Measurements from ENCODE around the gene ECM2. TPM values are rescaled to one million over a fixed set of nuclear protein-coding genes. Genes with fewer than 3 reads are reported as not detected.

ECM2 gene
- total and polyA plus RNA-seq, 4 donors: 6.1 to 102 (median 44.6) TPM

- no peak for DNase-seq (ENCODE audit: low read depth in 4 of 6, low spot score in 6 of 6)
- H3K27me3 ChIP-seq (ENCODE audit: control insufficient read depth, insufficient read depth, low read length): no peaks in the 10 kb centered on the region
- WGBS (ENCODE audit: insufficient coverage): no CpG with 5 or more reads among the region's 4 CpGs
- no peaks in the 10 kb centered on the region for H3K4me1 ChIP-seq (ENCODE audit: control insufficient read depth, insufficient read depth, low read length)
- H3K4me3 ChIP-seq (ENCODE audit: low read depth, low read length): no peak overlapping the region
- no peak overlapping the region for H3K27ac ChIP-seq (ENCODE audit: low read depth, low read length)
- H3K9me3 ChIP-seq (ENCODE audit: control insufficient read depth, insufficient read depth, low read length): no peaks in the 10 kb centered on the region
- H3K36me3 ChIP-seq (ENCODE audit: control insufficient read depth, insufficient read depth, low read length): no peaks in the 10 kb centered on the region
These were observed 17.6 kb downstream of the ECM2 start for GRCh38 chr9:92518199-92518598.

GRCh38 chr9:92517046-92517445 is 18.7 kb downstream of the ECM2 start:
- Histone ChIP-seq H3K27ac (ENCODE audit: low read depth, low read length) (no peak overlapping the region), H3K4me1 (ENCODE audit: control insufficient read depth, insufficient read depth, low read length) (no peaks in the 10 kb centered on the region), H3K9me3 (ENCODE audit: control insufficient read depth, insufficient read depth, low read length) (no peaks in the 10 kb centered on the region), H3K4me3 (ENCODE audit: low read depth, low read length) (no peak overlapping the region), H3K27me3 (ENCODE audit: control insufficient read depth, insufficient read depth, low read length) (no peaks in the 10 kb centered on the region), H3K36me3 (ENCODE audit: control insufficient read depth, insufficient read depth, low read length) (no peaks in the 10 kb centered on the region)
- WGBS (ENCODE audit: insufficient coverage): 75% methylated on average over 2 of the region's 3 CpGs
- DNase-seq (ENCODE audit: low read depth in 4 of 6, low spot score in 6 of 6): no peak

DNA sequence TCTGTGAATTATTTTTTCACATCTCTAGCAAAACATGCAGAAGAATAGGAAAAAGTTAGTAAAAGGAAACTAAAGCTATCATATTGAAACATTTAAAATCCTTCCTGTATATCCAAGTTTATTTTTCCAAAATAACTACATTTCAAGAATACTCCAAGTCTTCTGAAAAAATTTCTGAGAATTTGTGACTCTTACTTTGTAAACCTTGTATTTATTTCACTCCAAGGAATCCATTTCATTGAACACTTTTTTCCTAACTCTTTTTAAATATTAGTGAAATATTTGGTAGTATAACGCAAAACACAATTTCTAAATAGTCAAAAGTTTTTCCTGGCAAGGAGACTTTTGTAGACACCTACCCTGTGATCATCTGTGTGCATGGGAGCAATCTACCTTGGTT is 19.3 kb downstream of the ECM2 start:
- DNase-seq (ENCODE audit: low read depth in 4 of 6, low spot score in 6 of 6): no peak
- no peak overlapping the region for H3K27ac ChIP-seq (ENCODE audit: low read depth, low read length)

GRCh38 chr9:92514635-92515034 is 21.2 kb downstream of the ECM2 start:
- Histone ChIP-seq H3K4me1 (ENCODE audit: control insufficient read depth, insufficient read depth, low read length) (no peaks in the 10 kb centered on the region), H3K9me3 (ENCODE audit: control insufficient read depth, insufficient read depth, low read length) (no peaks in the 10 kb centered on the region), H3K4me3 (ENCODE audit: low read depth, low read length) (no peak overlapping the region), H3K27ac (ENCODE audit: low read depth, low read length) (no peak overlapping the region), H3K36me3 (ENCODE audit: control insufficient read depth, insufficient read depth, low read length) (no peaks in the 10 kb centered on the region), H3K27me3 (ENCODE audit: control insufficient read depth, insufficient read depth, low read length) (no peaks in the 10 kb centered on the region)
- WGBS (ENCODE audit: insufficient coverage): 96% methylated on average over 7 of the region's 10 CpGs
- DNase-seq (ENCODE audit: low read depth in 4 of 6, low spot score in 6 of 6): no peak

More for the DNA sequence above, 19.3 kb downstream of the ECM2 start:
- Histone ChIP-seq H3K4me3 (ENCODE audit: low read depth, low read length) (no peak overlapping the region), H3K4me1 (ENCODE audit: control insufficient read depth, insufficient read depth, low read length) (no peaks in the 10 kb centered on the region), H3K27me3 (ENCODE audit: control insufficient read depth, insufficient read depth, low read length) (no peaks in the 10 kb centered on the region), H3K9me3 (ENCODE audit: control insufficient read depth, insufficient read depth, low read length) (no peaks in the 10 kb centered on the region), H3K36me3 (ENCODE audit: control insufficient read depth, insufficient read depth, low read length) (no peaks in the 10 kb centered on the region)
- no CpG with 5 or more reads among the region's 1 CpG for WGBS (ENCODE audit: insufficient coverage)

GRCh38 chr9:92513349-92513748 is 22.4 kb downstream of the ECM2 start:
- WGBS (ENCODE audit: insufficient coverage): 100% methylated on average over 1 of the region's 3 CpGs
- DNase-seq (ENCODE audit: low read depth in 4 of 6, low spot score in 6 of 6): no peak
- H3K36me3 ChIP-seq (ENCODE audit: control insufficient read depth, insufficient read depth, low read length): no peaks in the 10 kb centered on the region
- H3K4me1 ChIP-seq (ENCODE audit: control insufficient read depth, insufficient read depth, low read length): no peaks in the 10 kb centered on the region
- H3K9me3 ChIP-seq (ENCODE audit: control insufficient read depth, insufficient read depth, low read length): no peaks in the 10 kb centered on the region
- H3K4me3 ChIP-seq (ENCODE audit: low read depth, low read length): no peak overlapping the region
- no peak overlapping the region for H3K27ac ChIP-seq (ENCODE audit: low read depth, low read length)
- no peaks in the 10 kb centered on the region for H3K27me3 ChIP-seq (ENCODE audit: control insufficient read depth, insufficient read depth, low read length)

DNA sequence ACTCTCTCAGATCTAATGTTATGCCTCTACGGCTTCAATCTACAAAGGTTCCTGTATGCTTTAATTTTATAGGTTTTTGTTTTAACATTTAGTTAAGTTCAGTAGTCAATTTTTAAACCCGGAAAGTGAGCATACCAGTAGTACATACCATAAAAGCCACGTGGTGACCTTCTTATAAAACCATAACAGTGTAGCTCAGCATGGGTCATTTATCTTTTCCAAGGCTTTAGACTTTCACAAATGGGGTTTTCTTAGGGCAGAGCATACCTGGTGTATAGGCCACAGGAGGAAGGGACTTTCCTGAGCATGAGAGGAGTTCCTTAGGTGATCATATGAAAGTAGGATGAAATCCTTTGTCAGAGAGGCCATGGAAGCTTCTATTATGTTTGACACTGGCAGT is 23.2 kb downstream of the ECM2 start:
- Histone ChIP-seq H3K4me3 (ENCODE audit: low read depth, low read length) (no peak overlapping the region), H3K27ac (ENCODE audit: low read depth, low read length) (no peak overlapping the region), H3K4me1 (ENCODE audit: control insufficient read depth, insufficient read depth, low read length) (peaks cover 5% of the 10 kb centered on the region), H3K36me3 (ENCODE audit: control insufficient read depth, insufficient read depth, low read length) (no peaks in the 10 kb centered on the region), H3K27me3 (ENCODE audit: control insufficient read depth, insufficient read depth, low read length) (no peaks in the 10 kb centered on the region), H3K9me3 (ENCODE audit: control insufficient read depth, insufficient read depth, low read length) (no peaks in the 10 kb centered on the region)
- no CpG with 5 or more reads among the region's 3 CpGs for WGBS (ENCODE audit: insufficient coverage)
- no peak for DNase-seq (ENCODE audit: low read depth in 4 of 6, low spot score in 6 of 6)

DNA sequence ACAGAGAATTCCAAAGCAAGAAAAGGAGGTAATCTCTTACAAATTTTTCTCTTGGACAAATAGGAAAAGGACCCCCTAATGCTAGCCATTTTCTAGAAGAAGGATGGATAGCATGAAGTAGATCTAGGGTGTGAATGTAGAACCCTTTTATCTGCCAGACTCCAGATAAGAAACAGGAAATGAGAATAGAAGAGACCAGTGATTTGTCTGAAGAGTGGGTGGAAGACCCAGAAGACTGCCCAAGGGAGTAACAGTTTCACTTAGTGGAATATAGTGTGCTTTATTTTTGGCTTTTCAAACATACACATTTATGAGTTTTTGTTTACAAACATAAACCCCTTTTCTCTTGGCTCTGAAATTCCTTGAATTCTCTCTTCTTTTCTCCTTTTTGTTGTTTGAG is 25.0 kb downstream of the ECM2 start:
- no peaks in the 10 kb centered on the region for H3K9me3 ChIP-seq (ENCODE audit: control insufficient read depth, insufficient read depth, low read length)
- no peaks in the 10 kb centered on the region for H3K27me3 ChIP-seq (ENCODE audit: control insufficient read depth, insufficient read depth, low read length)
- H3K36me3 ChIP-seq (ENCODE audit: control insufficient read depth, insufficient read depth, low read length): no peaks in the 10 kb centered on the region
- DNase-seq (ENCODE audit: low read depth in 4 of 6, low spot score in 6 of 6): no peak
- H3K27ac ChIP-seq (ENCODE audit: low read depth, low read length): no peak overlapping the region
- peaks cover 5% of the 10 kb centered on the region for H3K4me1 ChIP-seq (ENCODE audit: control insufficient read depth, insufficient read depth, low read length)
- no peak overlapping the region for H3K4me3 ChIP-seq (ENCODE audit: low read depth, low read length)

DNA sequence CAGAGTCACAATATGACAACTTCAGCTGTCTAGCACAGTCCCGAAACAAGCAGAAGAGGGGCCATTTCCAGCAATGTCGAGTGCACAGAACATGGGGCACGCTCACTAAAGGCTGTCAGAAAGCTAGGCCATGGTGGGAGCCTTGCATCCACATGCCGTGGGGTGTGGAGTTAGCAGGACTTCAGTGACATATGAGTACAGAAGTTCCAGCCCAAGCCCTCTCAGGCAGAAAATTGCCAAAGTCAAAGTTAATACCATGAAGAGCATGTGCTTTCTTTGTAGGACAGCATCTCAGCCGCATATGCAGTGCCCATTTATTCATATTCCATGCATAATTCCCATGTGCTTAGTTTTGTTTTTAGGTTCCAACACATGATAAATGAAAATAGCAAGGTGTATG is 26.7 kb downstream of the ECM2 start:
- Histone ChIP-seq H3K27ac (ENCODE audit: low read depth, low read length) (no peak overlapping the region), H3K27me3 (ENCODE audit: control insufficient read depth, insufficient read depth, low read length) (no peaks in the 10 kb centered on the region), H3K4me1 (ENCODE audit: control insufficient read depth, insufficient read depth, low read length) (peaks cover 5% of the 10 kb centered on the region), H3K9me3 (ENCODE audit: control insufficient read depth, insufficient read depth, low read length) (no peaks in the 10 kb centered on the region), H3K36me3 (ENCODE audit: control insufficient read depth, insufficient read depth, low read length) (no peaks in the 10 kb centered on the region), H3K4me3 (ENCODE audit: low read depth, low read length) (no peak overlapping the region)
- 97% methylated on average over 4 of the region's 5 CpGs for WGBS (ENCODE audit: insufficient coverage)
- no peak for DNase-seq (ENCODE audit: low read depth in 4 of 6, low spot score in 6 of 6)

DNA sequence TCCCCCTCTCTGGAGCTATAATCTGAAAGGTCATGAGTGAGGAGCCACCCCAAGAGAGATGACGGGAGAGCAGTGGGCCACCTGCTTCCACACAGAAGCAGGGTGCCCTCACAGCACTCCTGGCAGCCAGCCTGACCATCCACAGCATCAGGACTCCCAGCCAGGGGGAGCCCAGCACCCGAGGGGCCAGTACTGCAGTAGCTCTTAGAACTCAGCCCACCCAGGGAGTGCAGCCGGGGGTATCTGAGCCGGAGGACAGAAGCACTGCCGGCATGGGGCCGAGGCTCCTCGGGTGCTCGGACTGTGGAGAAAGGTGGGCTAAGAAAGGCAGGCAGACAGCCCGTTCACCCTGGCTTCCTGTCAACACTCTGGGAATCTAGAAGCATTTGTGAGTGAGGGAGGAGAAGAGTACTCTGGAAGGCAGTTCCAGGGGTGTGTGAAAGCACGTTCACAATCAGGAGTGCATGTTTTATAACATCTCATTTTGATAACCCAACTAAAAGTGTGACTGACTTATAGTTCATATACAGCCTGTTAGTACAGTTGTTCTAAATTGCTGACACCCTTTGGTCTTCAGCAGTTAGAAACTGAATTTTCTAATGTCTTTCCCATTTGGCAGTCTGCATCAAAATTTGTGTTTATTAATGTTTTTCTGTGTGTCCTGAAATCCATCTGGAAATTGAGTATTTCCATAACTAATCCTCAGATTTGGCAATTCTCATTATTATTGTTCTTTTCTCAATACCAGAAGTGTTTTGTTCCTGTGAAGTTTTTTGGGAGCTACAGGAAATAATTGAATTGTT is 27.6 kb downstream of the ECM2 start:
- Histone ChIP-seq H3K27me3 (ENCODE audit: control insufficient read depth, insufficient read depth, low read length) (no peaks in the 10 kb centered on the region), H3K27ac (ENCODE audit: low read depth, low read length) (peak overlapping the region; percentile 43), H3K4me1 (ENCODE audit: control insufficient read depth, insufficient read depth, low read length) (peaks cover 5% of the 10 kb centered on the region), H3K9me3 (ENCODE audit: control insufficient read depth, insufficient read depth, low read length) (no peaks in the 10 kb centered on the region), H3K4me3 (ENCODE audit: low read depth, low read length) (no peak overlapping the region), H3K36me3 (ENCODE audit: control insufficient read depth, insufficient read depth, low read length) (no peaks in the 10 kb centered on the region)
- WGBS (ENCODE audit: insufficient coverage): 61% methylated on average over 7 of the region's 10 CpGs
- DNase-seq (ENCODE audit: low read depth in 4 of 6, low spot score in 6 of 6): no peak

GRCh38 chr9:92507496-92507895 is 28.3 kb downstream of the ECM2 start:
- H3K27me3 ChIP-seq (ENCODE audit: control insufficient read depth, insufficient read depth, low read length): no peaks in the 10 kb centered on the region
- H3K36me3 ChIP-seq (ENCODE audit: control insufficient read depth, insufficient read depth, low read length): no peaks in the 10 kb centered on the region
- H3K27ac ChIP-seq (ENCODE audit: low read depth, low read length): no peak overlapping the region
- DNase-seq (ENCODE audit: low read depth in 4 of 6, low spot score in 6 of 6): no peak
- 85% methylated on average over 4 of the region's 4 CpGs for WGBS (ENCODE audit: insufficient coverage)
- H3K4me3 ChIP-seq (ENCODE audit: low read depth, low read length): no peak overlapping the region
- no peaks in the 10 kb centered on the region for H3K9me3 ChIP-seq (ENCODE audit: control insufficient read depth, insufficient read depth, low read length)
- peaks cover 5% of the 10 kb centered on the region for H3K4me1 ChIP-seq (ENCODE audit: control insufficient read depth, insufficient read depth, low read length)

Data from spinal cord (tissue), 10 donors.